DOHH2 (cell line): Measurements from ENCODE around the gene PCDHB1.
"Not testable (repeated sequence)": the region's sequence is repeated elsewhere in the genome, so short reads cannot be mapped to it uniquely, and the experiment has no call there.

Experiments used
- CTCF ChIP-seq: fragments of 200-600 bp; sonication (generic); IDR thresholded peaks from one replicate; pipeline ENCODE4 v1.5.1; 2014; ENCODE audit warnings: antibody characterized with exemption, mild to moderate bottlenecking, low read depth, low read length; ENCODE audit not compliant: poor library complexity, severe bottlenecking
- EZH2phosphoT487 ChIP-seq: fragments of 200-600 bp; sonication (generic); IDR thresholded peaks from 2 replicates; pipeline ENCODE4 v1.6.1; 2017; ENCODE audit warnings: borderline replicate concordance, mild to moderate bottlenecking, antibody characterized with exemption, low read length, moderate library complexity, mixed read lengths

- TF ChIP-seq CTCF, EZH2phosphoT487: not testable (repeated sequence)
Measured at GRCh38 chr5:141102471-141102870, 51.3 kb downstream of the PCDHB1 start.
